Measurements from ENCODE around the gene ATG13.
A peak's percentile ranks its signal among the peaks of the same experiment; 100 is the strongest.

ATG13 gene

GRCh38 chr11:46675288-46675851, 58.0 kb downstream of the ATG13 start:
- no peak; the same call in 1 of the 2 replicates for TF ChIP-seq CTCF (IDR thresholded peaks at IDR 0.05; ENCODE audit: low read depth, low read length)
- peak; percentile 63 for DNase-seq (ENCODE audit: extremely low read depth, low read depth)

- no peak for TF ChIP-seq CTCF (IDR thresholded peaks at IDR 0.05; ENCODE audit: low read depth, low read length)
These were observed 58.6 kb downstream of the ATG13 start for GRCh38 chr11:46675949-46676348.

GRCh38 chr11:46676436-46677158, 59.2 kb downstream of the ATG13 start:
- no peak for DNase-seq (ENCODE audit: extremely low read depth, low read depth)
- TF ChIP-seq CTCF (IDR thresholded peaks at IDR 0.05; ENCODE audit: low read depth, low read length), result no peak

More at GRCh38 chr11:46675949-46676348, 58.6 kb downstream of the ATG13 start:
- no peak for DNase-seq (ENCODE audit: extremely low read depth, low read depth)

- DNase-seq (ENCODE audit: extremely low read depth, low read depth), result no peak
- no peak for TF ChIP-seq CTCF (IDR thresholded peaks at IDR 0.05; ENCODE audit: low read depth, low read length)
These were observed 59.8 kb downstream of the ATG13 start for GRCh38 chr11:46677169-46677568.

- no peak for DNase-seq (ENCODE audit: extremely low read depth, low read depth)
- no peak for TF ChIP-seq CTCF (IDR thresholded peaks at IDR 0.05; ENCODE audit: low read depth, low read length)
These were observed 60.8 kb downstream of the ATG13 start for GRCh38 chr11:46677991-46678740.

- no peak for DNase-seq (ENCODE audit: extremely low read depth, low read depth)
- TF ChIP-seq CTCF (IDR thresholded peaks at IDR 0.05; ENCODE audit: low read depth, low read length), result no peak
These were observed 61.4 kb downstream of the ATG13 start for GRCh38 chr11:46678741-46679130.

All from AG09319 (cell line).